Eye (tissue), 1 donor: Measurements from ENCODE around the gene AKAP6.
"Not testable (repeated sequence)": the region's sequence is repeated elsewhere in the genome, so short reads cannot be mapped to it uniquely, and the experiment has no call there.

ENCODE experiments used
- DNase-seq: peaks from one replicate; pipeline ENCODE4 v3.0.0-alpha.2; 2015

AKAP6 gene

DNA sequence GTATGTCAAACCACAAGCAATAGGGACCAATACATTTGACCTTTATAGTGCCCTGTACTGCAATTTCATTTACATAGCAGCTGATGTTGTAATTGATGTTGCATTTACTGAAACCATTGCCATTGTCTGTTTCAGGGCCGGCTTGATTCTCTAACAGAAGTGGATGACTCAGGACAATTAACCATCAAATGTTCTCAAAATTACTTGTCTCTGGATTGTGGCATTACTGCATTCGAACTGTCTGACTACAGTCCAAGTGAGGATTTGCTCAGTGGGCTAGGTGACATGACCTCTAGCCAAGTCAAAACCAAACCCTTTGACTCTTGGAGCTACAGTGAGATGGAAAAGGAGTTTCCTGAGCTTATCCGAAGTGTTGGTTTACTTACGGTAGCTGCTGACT, 216.0 kb downstream of the AKAP6 start:
- DNase-seq = no peak

- DNase-seq = no peak
These were observed 216.6 kb downstream of the AKAP6 start for GRCh38 chr14:32545506-32546210.

- no peak for DNase-seq
These were observed 217.1 kb downstream of the AKAP6 start for GRCh38 chr14:32546246-32546645.

DNA sequence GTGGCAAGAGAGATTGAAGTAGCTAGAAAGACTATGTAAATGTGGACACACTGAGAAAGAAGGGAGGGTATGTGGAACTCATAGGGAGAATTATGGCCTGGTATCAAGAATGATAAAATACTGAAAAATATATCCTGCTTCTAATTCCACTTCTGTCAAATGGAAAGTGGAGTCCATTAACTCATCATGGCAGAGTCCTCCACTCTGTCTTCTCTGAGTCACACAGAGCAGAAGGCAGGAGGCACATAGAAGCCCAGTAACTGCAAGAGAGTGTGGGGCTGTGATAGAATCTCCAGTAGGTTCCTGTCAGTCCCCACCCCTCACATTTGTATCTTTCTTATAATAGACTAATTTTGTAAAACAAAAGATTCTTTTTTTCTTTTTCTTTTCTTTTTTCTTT, 223.7 kb downstream of the AKAP6 start:
- DNase-seq = no peak

DNA sequence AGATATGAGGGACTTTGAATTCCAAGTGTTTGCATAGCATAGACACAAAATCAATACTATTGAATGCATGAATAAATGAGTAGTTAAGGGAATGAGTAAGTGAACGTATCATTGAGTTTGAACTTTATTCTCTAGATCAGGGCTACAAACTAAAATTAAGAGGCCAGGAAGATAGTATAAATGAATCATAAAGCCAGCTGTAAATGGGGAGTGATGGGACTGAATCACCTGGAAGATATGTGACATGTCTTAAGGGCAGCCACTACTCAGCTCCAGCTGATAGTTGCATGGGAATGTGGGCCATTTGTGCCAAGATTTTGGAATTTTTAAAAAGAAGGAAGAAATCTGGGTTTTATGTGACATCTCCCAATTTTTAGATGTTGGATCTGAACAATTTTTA, 229.9 kb downstream of the AKAP6 start:
- no peak for DNase-seq

- DNase-seq = no peak
These were observed 230.5 kb downstream of the AKAP6 start for GRCh38 chr14:32559590-32559989.

DNA sequence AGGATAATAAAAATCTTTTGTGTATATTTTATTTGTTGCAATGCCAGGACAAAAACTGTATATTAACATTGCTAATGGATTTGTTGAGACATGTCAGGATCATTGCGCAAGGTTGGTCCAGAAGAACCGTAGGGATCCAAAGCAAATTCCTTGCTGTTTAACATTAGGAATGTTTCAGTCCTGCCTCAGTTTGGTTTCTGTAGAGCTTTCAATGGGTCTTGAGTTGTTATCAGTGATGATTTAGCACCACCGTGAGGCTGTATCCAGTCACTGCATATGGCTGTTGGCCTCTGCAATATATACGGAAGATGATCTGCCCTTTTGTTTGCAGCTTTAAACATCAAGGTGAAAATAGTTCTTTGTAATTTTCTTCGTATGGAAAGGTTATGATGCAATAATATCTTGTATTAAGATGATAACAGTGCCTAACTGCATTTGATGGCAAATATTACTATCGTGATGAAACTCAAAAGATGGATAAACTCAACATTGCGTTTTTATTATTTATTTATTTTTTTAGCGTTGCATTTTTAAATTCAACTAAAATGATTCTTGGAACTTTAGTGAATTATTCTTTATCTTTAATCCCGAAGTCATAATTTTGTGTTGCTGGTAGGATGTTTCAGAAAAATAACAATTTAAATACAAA, 231.2 kb downstream of the AKAP6 start:
- DNase-seq = peak; percentile 88

DNA sequence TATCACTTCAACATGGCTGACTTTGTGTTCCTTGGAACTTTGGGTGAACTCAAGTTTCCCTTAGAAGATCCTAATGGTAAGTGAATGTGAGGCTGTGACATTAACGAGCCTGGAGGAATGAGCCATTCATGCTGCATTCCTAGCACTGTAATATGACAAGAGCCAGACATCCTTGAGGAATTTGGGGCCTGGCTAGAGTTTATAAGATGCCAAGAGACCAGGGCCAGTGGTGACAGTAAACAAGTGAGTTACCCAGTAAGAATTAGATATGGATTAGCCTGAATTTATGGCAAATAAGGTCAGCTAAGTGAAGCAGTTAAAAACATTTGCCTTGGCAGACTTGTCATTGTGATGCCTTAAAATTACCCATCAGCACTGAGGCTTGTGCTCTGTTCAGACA, 232.4 kb downstream of the AKAP6 start:
- peak; percentile 73 for DNase-seq

- peak; percentile 37 for DNase-seq
These were observed 235.5 kb downstream of the AKAP6 start for GRCh38 chr14:32564596-32564995.

DNA sequence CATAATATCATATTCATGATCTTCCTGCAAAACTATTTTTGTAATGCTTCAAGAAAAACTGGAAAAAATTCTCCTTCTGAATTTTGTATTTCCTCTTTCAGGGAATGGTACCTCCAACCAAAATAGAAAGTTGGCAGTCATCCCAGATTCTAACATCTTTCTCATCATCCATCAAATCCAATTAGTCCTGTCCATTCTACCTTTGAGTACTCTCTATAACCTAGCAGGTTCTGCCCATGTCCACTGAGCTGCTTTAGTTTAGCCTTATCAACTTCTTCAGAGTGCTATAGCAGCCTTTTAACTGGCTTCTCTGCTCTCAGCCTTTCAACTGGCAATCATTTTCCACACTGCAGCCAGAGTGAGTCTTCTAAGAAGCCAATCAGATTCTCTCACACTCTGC, 236.2 kb downstream of the AKAP6 start:
- DNase-seq = no peak

DNA sequence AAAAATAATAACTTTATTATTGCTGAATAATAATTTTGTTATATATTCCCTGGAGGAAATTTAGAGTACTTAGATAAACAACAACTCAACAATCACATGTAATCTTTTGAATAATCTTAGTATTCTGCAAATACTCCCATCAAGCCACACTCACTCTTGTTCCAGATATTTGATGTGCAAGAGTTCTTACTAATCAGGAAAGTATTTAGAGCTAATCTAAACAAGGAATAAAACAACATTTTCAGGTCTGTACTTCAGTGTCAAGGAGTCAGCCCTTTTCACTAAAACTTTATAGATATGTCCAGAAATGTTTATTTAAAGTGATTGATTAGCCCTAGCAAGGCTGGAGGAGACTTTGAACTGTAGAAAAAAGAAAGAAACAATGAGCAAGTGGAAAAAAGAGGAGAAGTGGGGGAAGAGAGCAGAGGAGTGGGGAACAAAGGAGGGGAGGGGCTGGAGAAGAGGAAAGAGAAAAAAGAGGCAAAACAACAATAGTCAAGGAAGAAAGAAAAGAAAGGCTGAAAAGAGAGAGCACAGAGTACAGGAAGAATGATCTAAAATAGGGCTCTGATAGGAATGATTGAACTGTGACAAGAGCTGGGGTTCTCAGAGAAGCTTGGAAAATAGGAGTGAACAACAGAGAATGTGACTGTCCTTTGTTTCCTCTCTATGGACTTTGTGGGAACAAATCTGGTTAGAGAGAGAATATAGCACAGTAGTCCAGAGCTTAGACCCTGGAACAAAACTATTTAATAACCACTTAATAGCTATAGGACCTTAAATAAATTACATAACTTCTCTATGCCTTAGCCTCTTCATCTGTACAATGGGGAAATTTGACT, 238.7 kb downstream of the AKAP6 start:
- no peak for DNase-seq

DNA sequence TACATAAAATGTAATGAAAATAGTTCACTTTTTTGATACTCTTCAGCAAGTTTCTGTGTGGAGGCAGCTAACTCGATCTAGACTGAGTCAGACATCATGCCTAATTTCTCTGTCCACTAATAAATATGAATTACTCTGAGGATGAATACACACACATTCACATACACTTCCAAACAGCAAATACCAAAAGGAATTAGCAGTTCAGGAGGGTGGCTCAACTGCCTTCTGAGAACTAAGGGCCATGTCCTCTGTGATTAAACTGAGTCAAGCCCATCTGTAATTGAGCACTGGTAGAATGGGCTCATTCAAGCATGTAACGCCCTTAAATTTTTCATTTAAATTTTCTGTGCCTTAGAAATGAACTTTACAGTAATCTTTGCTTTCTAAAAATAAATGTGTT, 242.5 kb downstream of the AKAP6 start:
- no peak for DNase-seq

DNA sequence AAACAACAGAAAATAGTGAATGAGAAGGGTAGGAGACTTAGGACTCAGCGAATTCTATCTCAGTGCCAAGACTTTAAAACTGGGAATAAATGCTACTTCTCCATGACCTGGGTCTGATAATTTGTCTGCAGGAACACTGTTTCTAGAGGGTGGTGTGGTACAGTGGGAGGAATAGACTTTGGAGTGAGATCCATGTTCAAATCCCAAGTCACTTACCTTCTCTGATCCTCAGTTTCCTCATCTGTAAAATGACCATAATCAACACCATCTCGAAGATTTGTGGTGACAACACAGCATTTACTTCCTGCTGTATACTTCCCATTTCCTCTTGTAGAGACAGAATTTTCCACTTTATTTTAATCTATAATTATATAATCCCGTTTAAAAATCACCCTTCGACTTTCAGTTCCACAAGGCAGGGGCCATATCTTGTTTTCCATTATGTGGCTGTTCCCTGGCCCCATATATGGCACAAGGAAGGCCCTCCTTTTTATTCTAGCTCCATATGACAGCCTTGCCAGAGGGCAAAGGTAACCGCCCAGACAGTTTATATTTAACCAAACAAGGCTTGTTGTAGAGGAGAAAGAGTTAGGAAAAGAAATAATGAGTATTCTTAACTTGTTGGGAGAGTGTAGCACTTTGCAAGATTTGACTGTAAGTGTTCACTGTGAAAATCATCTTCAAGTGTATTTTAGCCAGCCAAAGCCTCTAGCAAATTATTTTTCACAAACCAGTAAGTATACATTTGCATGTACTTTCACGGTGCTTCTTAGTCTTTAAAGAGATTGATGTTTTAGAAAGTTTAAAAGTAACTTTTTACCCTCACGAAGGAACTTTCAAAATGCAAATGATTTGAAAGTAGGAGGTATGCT, 243.1 kb downstream of the AKAP6 start:
- DNase-seq = no peak

DNA sequence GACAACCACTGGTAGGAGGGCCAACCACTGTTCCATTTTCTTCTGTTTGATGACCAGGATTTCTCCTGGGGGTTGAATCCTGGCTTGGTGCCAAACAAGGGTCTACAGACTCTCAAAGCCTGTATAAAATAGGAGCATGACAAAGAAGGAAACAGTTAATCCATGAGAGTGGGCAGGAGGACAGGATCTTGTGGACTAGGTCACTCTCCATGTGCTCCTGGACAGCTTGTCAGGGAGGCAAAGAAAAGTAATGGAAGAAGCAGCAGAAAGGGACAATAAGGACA, 243.7 kb downstream of the AKAP6 start:
- peak; percentile 49 for DNase-seq

DNA sequence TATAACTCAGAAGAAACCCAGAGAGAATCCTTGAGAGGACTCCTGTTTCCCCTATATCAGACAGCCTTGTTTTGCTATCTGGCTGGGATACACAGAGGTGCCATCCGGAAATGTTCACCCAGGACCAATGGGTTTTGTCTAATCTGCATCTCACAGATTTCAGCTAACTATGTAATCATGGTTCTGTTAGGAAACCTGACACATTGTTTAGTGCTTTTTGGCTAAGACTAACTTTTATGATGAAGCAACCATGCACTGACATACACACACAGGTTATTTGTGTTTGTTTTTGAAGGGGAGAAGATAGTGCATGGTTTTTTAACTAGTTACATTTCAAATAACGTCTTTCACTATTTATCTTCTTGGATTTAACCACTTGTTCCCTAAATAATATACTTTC, 245.2 kb downstream of the AKAP6 start:
- no peak for DNase-seq

- peak; percentile 87 for DNase-seq
These were observed 247.1 kb downstream of the AKAP6 start for GRCh38 chr14:32576088-32576795.

DNA sequence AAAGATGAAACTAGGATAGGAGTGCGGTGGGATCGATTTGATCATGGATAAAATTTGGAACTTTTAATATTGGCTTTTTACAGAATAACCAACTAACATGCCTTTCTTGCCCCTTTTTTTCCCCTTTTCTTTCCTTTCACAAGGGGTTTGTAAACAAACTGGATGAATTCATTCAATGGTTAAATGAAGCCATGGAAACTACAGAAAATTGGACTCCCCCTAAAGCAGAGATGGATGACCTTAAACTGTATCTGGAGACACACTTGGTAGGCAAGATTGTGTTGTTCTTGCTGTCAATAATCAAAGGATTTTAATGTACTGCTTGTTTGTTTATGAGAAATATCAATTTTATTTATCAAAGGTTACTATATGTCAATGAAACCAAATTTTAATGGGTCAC, 247.9 kb downstream of the AKAP6 start:
- DNase-seq = no peak

DNA sequence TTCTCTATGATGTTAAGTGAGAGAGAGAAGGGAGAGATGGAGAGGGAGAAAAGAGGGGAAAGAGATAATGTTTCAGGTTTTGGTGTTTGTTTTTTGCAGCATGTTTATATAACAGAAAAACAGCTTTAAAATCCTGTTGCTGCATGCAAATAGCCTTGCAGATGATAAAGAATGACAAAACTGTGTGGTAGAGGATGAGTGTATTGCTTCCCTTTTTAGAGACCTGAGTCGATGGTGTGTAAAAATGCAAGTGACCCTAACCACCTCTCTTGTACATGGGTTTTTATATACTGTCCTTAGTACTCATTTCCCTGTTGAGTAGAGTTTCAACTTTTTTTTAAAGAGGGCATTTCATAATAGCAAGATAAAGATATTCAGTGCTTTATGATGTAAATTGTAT, 249.1 kb downstream of the AKAP6 start:
- DNase-seq = no peak

DNA sequence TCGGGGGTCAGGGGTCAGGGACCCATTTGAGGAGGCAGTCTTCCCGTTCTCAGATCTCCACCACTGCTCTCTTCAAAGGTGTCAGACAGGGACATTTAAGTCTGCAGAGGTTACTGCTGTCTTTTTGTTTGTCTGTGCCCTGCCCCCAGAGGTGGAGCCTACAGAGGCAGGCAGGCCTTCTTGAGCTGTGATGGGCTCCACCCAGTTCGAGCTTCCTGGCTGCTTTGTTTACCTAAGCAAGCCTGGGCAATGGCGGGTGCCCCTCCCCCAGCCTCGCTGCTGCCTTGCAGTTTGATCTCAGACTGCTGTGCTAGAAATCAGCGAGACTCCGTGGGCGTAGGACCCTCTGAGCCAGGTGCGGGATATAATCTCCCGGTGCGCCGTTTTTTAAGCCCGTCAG, 254.3 kb downstream of the AKAP6 start:
- DNase-seq = not testable (repeated sequence)

DNA sequence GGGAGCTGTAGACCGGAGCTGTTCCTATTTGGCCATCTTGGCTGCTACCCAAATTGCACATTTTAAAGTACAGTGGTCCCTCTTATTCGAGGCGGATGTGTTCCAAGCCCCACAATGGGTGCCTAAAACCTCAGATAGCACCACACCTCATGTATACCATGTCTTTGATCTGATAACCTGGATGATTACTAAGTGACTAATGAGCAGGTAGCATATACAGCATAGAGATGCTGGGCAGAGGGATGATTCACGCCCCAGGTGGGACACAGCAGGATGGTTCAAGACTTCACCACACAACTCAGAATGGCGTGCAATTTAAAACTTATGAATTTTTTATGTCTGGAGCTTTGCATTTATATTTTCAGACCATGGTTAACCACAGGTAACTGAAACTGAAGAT, 255.0 kb downstream of the AKAP6 start:
- DNase-seq = no peak

DNA sequence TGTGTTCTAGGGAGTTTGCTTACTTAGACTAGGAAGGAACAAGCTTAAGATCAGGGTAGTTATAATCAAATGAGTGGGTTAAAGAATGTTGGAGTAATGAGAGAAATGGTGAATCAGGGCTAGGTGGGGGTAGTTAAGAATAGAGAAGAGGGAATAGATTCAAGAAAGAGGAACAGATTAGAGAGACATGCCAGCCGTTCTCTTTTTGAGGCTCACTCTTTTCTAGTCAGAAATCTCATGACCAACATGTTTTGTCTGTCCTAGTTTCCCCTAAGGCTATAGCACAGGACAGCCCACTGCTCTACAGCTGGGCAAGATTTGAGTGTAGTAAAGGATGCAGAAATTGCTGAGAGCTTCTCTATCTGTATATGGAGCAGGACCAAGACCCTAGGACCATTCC, 258.4 kb downstream of the AKAP6 start:
- no peak for DNase-seq
